OCI-LY3 (cell line): Measurements from ENCODE around the gene RNPEPL1.

Source experiments
- H2AFZ ChIP-seq: fragments of 200-600, 300-600 bp; shearing (Covaris generic); 2 replicates; pipeline ENCODE4 v1.6.0; 2014; ENCODE audit warnings: antibody characterized with exemption, low read depth, low read length
- H3K27ac ChIP-seq: fragments of 200-600, 300-600 bp; sonication (generic); 2 replicates; pipeline ENCODE4 v1.5.1; 2014; ENCODE audit warnings: mild to moderate bottlenecking, low read length, moderate library complexity, mixed read lengths
- H3K27me3 ChIP-seq: fragments of 200-600, 300-600 bp; sonication (generic); 2 replicates; pipeline ENCODE4 v1.6.1; 2014; ENCODE audit warnings: low read depth, low read length, mixed read lengths
- H3K36me3 ChIP-seq: fragments of 200-600, 300-600 bp; sonication (generic); replicated peaks from 2 replicates; pipeline ENCODE3; 2014; ENCODE audit warnings: low read depth, low read length, mixed read lengths
- H3K4me1 ChIP-seq: fragments of 300-600, 200-600 bp; sonication (generic); 2 replicates; pipeline ENCODE4 v1.6.1; 2014; ENCODE audit warnings: low read length, mixed read lengths
- H3K4me2 ChIP-seq: fragments of 200-600, 300-600 bp; sonication (generic); 2 replicates; pipeline ENCODE4 v1.6.1; 2014; ENCODE audit warnings: low read length, mixed read lengths
- H3K4me3 ChIP-seq: fragments of 300-600, 200-600 bp; sonication (generic); 2 replicates; pipeline ENCODE4 v1.5.1; 2014; ENCODE audit warnings: antibody characterized with exemption, mild to moderate bottlenecking, low read length, moderate library complexity
- H3K79me2 ChIP-seq: fragments of 300-600, 200-600 bp; shearing (Covaris generic); 2 replicates; pipeline ENCODE4 v1.6.1; 2014; ENCODE audit warnings: mild to moderate bottlenecking, low read length, mixed read lengths
- H3K9ac ChIP-seq: fragments of 300-600, 200-600 bp; shearing (Covaris generic); 2 replicates; pipeline ENCODE4 v1.6.0; 2014; ENCODE audit warnings: mild to moderate bottlenecking, low read length, moderate library complexity
- H3K9me3 ChIP-seq: fragments of 200-600, 300-600 bp; shearing (Covaris generic); 2 replicates; pipeline ENCODE4 v1.6.1; 2014; ENCODE audit warnings: low read length, mixed read lengths; ENCODE audit not compliant: insufficient read depth
- H4K20me1 ChIP-seq: fragments of 200-600, 300-600 bp; sonication (generic); 2 replicates; pipeline ENCODE4 v1.6.1; 2016; ENCODE audit warnings: low read length, mixed read lengths; ENCODE audit not compliant: insufficient read depth
- CTCF ChIP-seq: fragments of 200-600, 300-600 bp; sonication (generic); IDR thresholded peaks from 2 replicates; pipeline ENCODE4 v1.5.1; 2014; ENCODE audit warnings: antibody characterized with exemption, low read length, low read depth
- EZH2phosphoT487 ChIP-seq: fragments of 200-600 bp; shearing (Covaris generic); IDR thresholded peaks from 2 replicates; pipeline ENCODE4 v1.6.1; 2018; ENCODE audit warnings: antibody characterized with exemption, mixed run types, low read depth

Gene RNPEPL1

DNA sequence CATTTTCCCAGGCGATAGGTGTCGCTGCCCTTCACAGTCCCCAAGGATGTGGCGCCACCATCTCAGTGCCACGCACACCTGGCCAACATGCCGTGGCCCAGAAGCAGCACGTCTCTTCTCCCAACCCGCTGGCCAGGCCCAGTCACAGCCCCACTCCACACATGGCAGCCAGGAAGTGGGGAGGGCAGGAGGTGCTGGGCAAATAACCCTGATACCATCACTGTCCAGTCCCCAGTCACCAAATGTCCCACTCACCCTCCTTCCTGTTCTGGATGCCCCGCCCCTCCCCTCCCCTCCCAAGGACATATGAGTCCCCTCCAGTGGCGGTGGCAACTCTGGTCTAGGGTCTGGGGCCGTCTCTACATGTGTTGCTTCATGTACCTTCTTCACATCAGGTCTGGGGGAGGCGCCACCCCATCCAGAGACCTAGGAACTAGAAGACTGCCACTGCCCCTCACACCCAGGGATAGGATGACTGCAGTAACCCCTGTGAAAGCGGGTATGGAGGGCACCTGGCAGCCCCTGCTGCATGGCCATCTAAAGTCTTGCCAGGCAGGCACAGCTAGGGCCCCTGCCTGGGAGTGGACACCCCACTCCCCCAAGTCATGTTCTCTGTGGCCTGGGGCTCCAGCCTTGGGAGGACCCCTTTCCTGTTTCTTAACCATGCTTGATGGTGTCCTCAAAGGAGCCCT is 10.9 kb downstream of the RNPEPL1 start:
- peaks cover 34% of the 10 kb centered on the region for H3K36me3 ChIP-seq
- H3K9me3 ChIP-seq, result no peaks in the 10 kb centered on the region
- no peak overlapping the region for H2AFZ ChIP-seq
- peak overlapping the region; percentile 64; the same call in 1 of the 2 replicates for H3K9ac ChIP-seq
- TF ChIP-seq CTCF, result no peak
- TF ChIP-seq EZH2phosphoT487, result no peak
- H3K79me2 ChIP-seq, result peaks cover 38% of the 10 kb centered on the region
- H3K4me3 ChIP-seq, result peak overlapping the region; percentile 36; the same call in 1 of the 2 replicates
- peak overlapping the region; percentile 96 for H3K27ac ChIP-seq
- H3K27me3 ChIP-seq, result no peaks in the 10 kb centered on the region
- H4K20me1 ChIP-seq, result no peaks in the 10 kb centered on the region
- H3K4me2 ChIP-seq, result peak overlapping the region; percentile 71
- H3K4me1 ChIP-seq, result peaks cover 39% of the 10 kb centered on the region

- Histone ChIP-seq H2AFZ (no peak overlapping the region), H3K9me3 (no peaks in the 10 kb centered on the region), H4K20me1 (no peaks in the 10 kb centered on the region), H3K27me3 (no peaks in the 10 kb centered on the region), H3K4me2 (peak overlapping the region; percentile 71), H3K27ac (peak overlapping the region; percentile 96), H3K36me3 (peaks cover 34% of the 10 kb centered on the region), H3K4me1 (peaks cover 45% of the 10 kb centered on the region), H3K79me2 (peaks cover 41% of the 10 kb centered on the region), H3K4me3 (peak overlapping the region; percentile 36; the same call in 1 of the 2 replicates), H3K9ac (peak overlapping the region; percentile 64; the same call in 1 of the 2 replicates)
- TF ChIP-seq EZH2phosphoT487, result no peak
- peak; percentile 54 for TF ChIP-seq CTCF
These were observed 11.7 kb downstream of the RNPEPL1 start for GRCh38 chr2:240579771-240580614.

GRCh38 chr2:240581811-240582210 is 13.5 kb downstream of the RNPEPL1 start:
- Histone ChIP-seq H3K4me3 (no peak overlapping the region), H3K27me3 (no peaks in the 10 kb centered on the region), H3K4me2 (no peak overlapping the region), H3K27ac (no peak overlapping the region), H3K36me3 (peaks cover 34% of the 10 kb centered on the region), H3K9ac (no peak overlapping the region), H4K20me1 (no peaks in the 10 kb centered on the region), H3K4me1 (peaks cover 46% of the 10 kb centered on the region), H3K79me2 (peaks cover 52% of the 10 kb centered on the region), H3K9me3 (no peaks in the 10 kb centered on the region), H2AFZ (no peak overlapping the region)
- TF ChIP-seq EZH2phosphoT487 (no peak), CTCF (no peak)

DNA sequence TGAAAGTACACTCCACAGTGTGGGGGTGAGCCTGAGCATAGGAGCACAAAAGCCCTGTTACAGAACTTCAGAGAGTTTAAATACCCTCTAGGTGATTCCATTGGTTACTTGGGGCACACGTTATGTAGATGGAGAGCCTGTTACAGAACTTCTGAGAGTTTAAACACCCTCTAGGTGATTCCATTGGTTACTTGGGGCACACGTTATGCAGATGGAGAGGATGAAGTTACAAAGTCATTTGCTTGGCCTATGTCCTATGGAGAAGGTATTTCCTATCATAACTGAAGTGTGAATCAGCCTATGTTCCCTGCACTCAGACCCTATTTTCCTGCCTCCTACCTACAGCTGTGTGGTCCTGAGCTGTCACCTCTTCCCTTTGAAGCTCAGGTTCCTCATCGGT is 14.5 kb downstream of the RNPEPL1 start:
- no peak overlapping the region for H2AFZ ChIP-seq
- no peak overlapping the region for H3K4me2 ChIP-seq
- peaks cover 62% of the 10 kb centered on the region for H3K79me2 ChIP-seq
- TF ChIP-seq CTCF (no peak), EZH2phosphoT487 (no peak)
- H4K20me1 ChIP-seq, result peaks cover 7% of the 10 kb centered on the region
- H3K4me1 ChIP-seq, result peaks cover 50% of the 10 kb centered on the region
- H3K27me3 ChIP-seq, result no peaks in the 10 kb centered on the region
- H3K9ac ChIP-seq, result no peak overlapping the region
- no peaks in the 10 kb centered on the region for H3K9me3 ChIP-seq
- peaks cover 34% of the 10 kb centered on the region for H3K36me3 ChIP-seq
- no peak overlapping the region for H3K27ac ChIP-seq
- H3K4me3 ChIP-seq, result no peak overlapping the region
